ENCODE results near the gene HOXA7. TPM values are rescaled to one million over a fixed set of nuclear protein-coding genes. Genes with fewer than 3 reads are reported as not detected.

HOXA7 gene
- total and polyA plus RNA-seq, 2 donors (not counting 3 experiments of a cell fraction or from before 2014, with no cell fraction given): 18.1 to 18.5 TPM

- Histone ChIP-seq H3K9me1 (replicated peaks; ENCODE audit: control insufficient read depth, extremely low read depth, insufficient read depth, low read length) (no peaks in the 10 kb centered on the region), H3K4me2 (ENCODE audit: insufficient read depth, low read length) (peak within 1 kb of the TSS; percentile 91), H3K4me3 (replicated peaks in 1 of 3; ENCODE audit: insufficient read depth in 1 of 3, low read depth in 1 of 3, low read length in 3 of 3) (peak within 1 kb of the TSS; percentile 63 to 98 (median 88)), H3K79me2 (ENCODE audit: control insufficient read depth, insufficient read depth, low read length) (peaks cover 88% of the 10 kb centered on the region), H2AFZ (ENCODE audit: low read depth, low read length) (no peak within 1 kb of the TSS), H3K4me1 (ENCODE audit: control insufficient read depth, extremely low read depth, insufficient read depth, low read length) (peaks cover 31% of the 10 kb centered on the region), H3K27me3 (ENCODE audit: control insufficient read depth in 2 of 2, insufficient read depth in 2 of 2, low read length in 2 of 2) (no peaks in the 10 kb centered on the region), H3K9me3 (replicated peaks; ENCODE audit: control insufficient read depth, insufficient read depth, low read length) (no peaks in the 10 kb centered on the region), H4K20me1 (replicated peaks; ENCODE audit: control insufficient read depth, extremely low read depth, insufficient read depth, low read length) (no peaks in the 10 kb centered on the region), H3K9ac (replicated peaks; ENCODE audit: extremely low read depth, insufficient read depth, low read length) (peak within 1 kb of the TSS; percentile 85), H3K36me3 (ENCODE audit: control insufficient read depth in 2 of 2, extremely low read depth in 1 of 2, insufficient read depth in 2 of 2, low read length in 2 of 2) (peaks cover 3 to 7% of the 10 kb centered on the region in 2 experiments), H3K27ac (ENCODE audit: insufficient read depth, low read depth, low read length) (peak within 1 kb of the TSS; percentile 91)
- BruUV-seq (replicated peaks): TSS peak; percentile 55
- TF ChIP-seq MAX (IDR thresholded peaks at IDR 0.05; ENCODE audit: insufficient read depth, insufficient read length): peak; percentile 97
- TF ChIP-seq POLR2AphosphoS5 (IDR thresholded peaks at IDR 0.05; ENCODE audit: insufficient read depth, low read depth, low read length): peak; percentile 94
- no peak for TF ChIP-seq CTCF (IDR thresholded peaks at IDR 0.05; ENCODE audit: extremely low read depth in 1 of 2, insufficient read depth in 1 of 2, low read depth in 1 of 2, low read length in 2 of 2)
- TF ChIP-seq POLR2A (IDR thresholded peaks at IDR 0.05; ENCODE audit: low read depth, low read length): peak; percentile 95
- TF ChIP-seq JUN (IDR thresholded peaks at IDR 0.05; ENCODE audit: borderline replicate concordance, insufficient read depth, insufficient read length, low read depth): no peak
- TF ChIP-seq EZH2 (IDR thresholded peaks at IDR 0.05; ENCODE audit: borderline replicate concordance, low read depth, low read length, severe bottlenecking): no peak
- TF ChIP-seq MYC (IDR thresholded peaks at IDR 0.05; ENCODE audit: low read depth, low read length): no peak
- no peak for TF ChIP-seq GATA2 (IDR thresholded peaks at IDR 0.05; ENCODE audit: insufficient read depth, insufficient read length, low read depth, low read length)
- peak; percentile 63 for TF ChIP-seq FOS (IDR thresholded peaks at IDR 0.05; ENCODE audit: borderline replicate concordance, insufficient read depth, low read length)
- dilution Hi-C loops (cut with MboI; ENCODE audit: extremely low pct_ligation_motif_present, low sequenced_read_pairs) (loop anchor here (10.0 to 25.0 kb wide), 3 partner anchors 311 to 978 kb away; no protein-coding TSS in a partner anchor), intact Hi-C loops (cut with micrococcal nuclease) (loop anchor here (1.0 to 2.0 kb wide), 4 partner anchors 9 to 63 kb away; partner anchors contain the start of genes HOXA10 and HOXA2)
- DNase-seq (ENCODE audit: low read depth, low spot score) (peak; percentile 98), FAIRE-seq (peak; percentile 78)
- POLR2A ChIA-PET: interaction anchor here (0.9 to 1.8 kb wide), 6 partner anchors 12 to 54 kb away, joined by 3 to 8 read pairs (median 5); partner anchors contain the start of genes HOXA11, HOXA3 and HOXA5
- CTCF ChIA-PET: interaction anchor here (1.2 to 7.4 kb wide), 9 partner anchors 8 to 931 kb away, joined by 3 to 42 read pairs (median 4); partner anchors contain the start of gene HOXA3
Measured at GRCh38 chr7:27165089-27165995, 8.9 kb upstream of the HOXA7 start, which contains the start of gene HOXA9. Gene HOXA9, minus strand, starts transcription at chr7:27165537. Its CDS starts 80 bp downstream, at chr7:27165457.
